RWPE1 (cell line): ENCODE results near the gene NLGN1.

Source experiments
- CTCF ChIA-PET: fragments of 350-600 bp; sonication (Branson Sonifier 250); formaldehyde crosslinking; extraction: SDS; loops from one replicate; lab custom pipeline; 2021; lab: Yijun Ruan, JAX
- POLR2A ChIA-PET: fragments of 400-600 bp; formaldehyde crosslinking; extraction: SDS; loops from one replicate; lab custom pipeline; 2020; ENCODE audit warnings: antibody characterized with exemption; ENCODE audit not compliant: low non-redundant PET; lab: Yijun Ruan, JAX
- DNase-seq: peaks from one replicate; pipeline ENCODE4 v3.0.0; 2012; ENCODE audit warnings: low spot score
- H3K27ac ChIP-seq: fragments of 450-650 bp; 2 replicates; pipeline ENCODE4 v1.5.1; 2017
- CTCF ChIP-seq: fragments of 450-650 bp; conservative IDR thresholded peaks from 2 replicates; pipeline ENCODE4 v1.5.1; 2017; ENCODE audit warnings: low read depth, mild to moderate bottlenecking

The NLGN1 gene

GRCh38 chr3:174266476-174266875 is 868.9 kb downstream of the NLGN1 start:
- POLR2A ChIA-PET = no interaction called here
- DNase-seq = no peak
- CTCF ChIA-PET = no interaction called here
- no peak overlapping the region for H3K27ac ChIP-seq
- TF ChIP-seq CTCF = no peak

- no peak for DNase-seq
- POLR2A ChIA-PET = no interaction called here
- H3K27ac ChIP-seq = no peak overlapping the region
- TF ChIP-seq CTCF = no peak
- CTCF ChIA-PET = no interaction called here
These were observed 870.5 kb downstream of the NLGN1 start for GRCh38 chr3:174268061-174268460.

- no peak for TF ChIP-seq CTCF
- ChIA-PET CTCF (interaction anchor here (0.6 kb wide), 1 partner anchor 21 kb away, joined by 3 read pairs; no protein-coding TSS in a partner anchor), POLR2A (no interaction called here)
- no peak for DNase-seq
- H3K27ac ChIP-seq = no peak overlapping the region
These were observed 871.0 kb downstream of the NLGN1 start for GRCh38 chr3:174268586-174268985.

GRCh38 chr3:174270841-174271240 is 873.3 kb downstream of the NLGN1 start:
- no peak overlapping the region for H3K27ac ChIP-seq
- TF ChIP-seq CTCF = no peak
- no peak for DNase-seq
- POLR2A ChIA-PET = no interaction called here
- CTCF ChIA-PET = interaction anchor here (0.7 kb wide), 1 partner anchor 1771 kb away, joined by 4 read pairs; no protein-coding TSS in a partner anchor

- DNase-seq = no peak
- POLR2A ChIA-PET = no interaction called here
- CTCF ChIA-PET = no interaction called here
- TF ChIP-seq CTCF = no peak
- H3K27ac ChIP-seq = no peak overlapping the region
These were observed 877.8 kb downstream of the NLGN1 start for GRCh38 chr3:174275336-174275735.

GRCh38 chr3:174276826-174277225 is 879.3 kb downstream of the NLGN1 start:
- CTCF ChIA-PET = no interaction called here

More at GRCh38 chr3:174276826-174277225, 879.3 kb downstream of the NLGN1 start:
- POLR2A ChIA-PET = no interaction called here
- no peak for DNase-seq
- TF ChIP-seq CTCF = no peak
- no peak overlapping the region for H3K27ac ChIP-seq
